PC-3 (cell line): ENCODE measurements around the gene HSD17B14.

Source experiments
- CTCF ChIP-seq: fragments of 300-600 bp; sonication (generic); conservative IDR thresholded peaks from 2 replicates; pipeline ENCODE4 v1.5.1; 2017; ENCODE audit warnings: antibody characterized with exemption, low read depth, mild to moderate bottlenecking, low read length
- EZH2phosphoT487 ChIP-seq: fragments of 300-600 bp; sonication (generic); IDR thresholded peaks from 2 replicates; pipeline ENCODE4 v1.6.1; 2018; ENCODE audit warnings: mild to moderate bottlenecking, antibody characterized with exemption, low read length, borderline replicate concordance

- TF ChIP-seq CTCF: no peak
- TF ChIP-seq EZH2phosphoT487: no peak
Observed at GRCh38 chr19:48794291-48794690, 42.0 kb downstream of the HSD17B14 start.
